ENCODE measurements around the gene WDFY1. TPM values are rescaled to one million over a fixed set of nuclear protein-coding genes. Genes with fewer than 3 reads are reported as not detected.

WDFY1 gene
- total and polyA plus RNA-seq, 9 of the 15 experiments (the other 6 are each of a cell fraction or from before 2014, with no cell fraction given), result 5.4 to 27.6 (median 17.5) TPM

GRCh38 chr2:223944166-223944702 is 901 bp downstream of the WDFY1 start:
- no peak for FAIRE-seq
- no TSS peak for BruUV-seq (replicated peaks)
- peak overlapping the region; percentile 64 for H2AFZ ChIP-seq (ENCODE audit: low read depth, low read length)
- peak overlapping the region; percentile 65 to 96 for H3K9ac ChIP-seq (ENCODE audit: insufficient read depth in 1 of 2, low read depth in 2 of 2, low read length in 2 of 2)
- H3K9me1 ChIP-seq (ENCODE audit: control insufficient read depth, insufficient read depth, low read length), result no peaks in the 10 kb centered on the region
- H3K9me3 ChIP-seq (replicated peaks; ENCODE audit: control insufficient read depth, insufficient read depth, low read depth, low read length), result peaks cover 2% of the 10 kb centered on the region; the same call in 1 of the 2 replicates
- no peaks in the 10 kb centered on the region for H4K20me1 ChIP-seq (replicated peaks; ENCODE audit: control insufficient read depth, insufficient read depth, low read length)
- no peaks in the 10 kb centered on the region for H3K27me3 ChIP-seq (ENCODE audit: control insufficient read depth in 2 of 2, insufficient read depth in 2 of 2, low read length in 2 of 2)
- H3K4me3 ChIP-seq, result peak overlapping the region; percentile 78
- peaks cover 30% of the 10 kb centered on the region for H3K79me2 ChIP-seq (ENCODE audit: control insufficient read depth, insufficient read depth, low read length)
- H3K36me3 ChIP-seq (ENCODE audit: control insufficient read depth, insufficient read depth, low read length), result no peaks in the 10 kb centered on the region; the same call in 2 of the 3 replicates
- H3K27ac ChIP-seq (ENCODE audit: extremely low read depth, low read depth, low read length), result peak overlapping the region; percentile 28; the same call in 1 of the 3 replicates
- ChIA-PET POLR2A (no interaction called here), CTCF (ENCODE audit: low intra/inter-chr PET ratio) (no interaction called here)
- peaks cover 15 to 17% of the 10 kb centered on the region in 2 experiments; a peak in 4 of 5 replicates for H3K4me1 ChIP-seq (replicated peaks in 1 of 2; ENCODE audit: control insufficient read depth in 2 of 2, insufficient read depth in 2 of 2, low read length in 2 of 2)
- intact Hi-C loops (cut with micrococcal nuclease) (no loop called here), in situ Hi-C loops (cut with MboI) (no loop called here)
- peak; percentile 37 to 46 (median 45) for DNase-seq (ENCODE audit: extremely low read depth in 1 of 4, low spot score in 3 of 4)
- peak overlapping the region; percentile 73 for H3K4me2 ChIP-seq (ENCODE audit: insufficient read depth, low read length)
- 3% methylated on average over 14 of the region's 46 CpGs for WGBS (ENCODE audit: insufficient coverage, low coverage, missing lambda C conversion rate)
- peak; percentile 75 for ATAC-seq
- TF ChIP-seq GTF2A2 (tag; IDR thresholded peaks at IDR 0.05), result no peak
- TF ChIP-seq MCM5 (IDR thresholded peaks at IDR 0.05; ENCODE audit: low read depth), result no peak
- TF ChIP-seq NEUROD1 (IDR thresholded peaks at IDR 0.05; ENCODE audit: borderline replicate concordance, low read depth, low read length, partially characterized antibody), result no peak
- TF ChIP-seq RBBP5 (IDR thresholded peaks at IDR 0.05; ENCODE audit: borderline replicate concordance, insufficient read depth, low read length, poor library complexity, severe bottlenecking), result peak; percentile 24
- TF ChIP-seq NRF1 (conservative IDR thresholded peaks at IDR 0.05 in 1 of 2, IDR thresholded peaks at IDR 0.05 in 1 of 2), result peak; percentile 34 to 41; a peak in 3 of 4 replicates
- TF ChIP-seq MED1 (CRISPR knock-in tag; IDR thresholded peaks at IDR 0.05; ENCODE audit: borderline replicate concordance), result no peak
- no peak for TF ChIP-seq ZNF12 (CRISPR knock-in tag; IDR thresholded peaks at IDR 0.05)
- 0 out of 2 replicates have a peak, but pooled peaks have one; percentile 24 for TF ChIP-seq ZNF124 (CRISPR knock-in tag; IDR thresholded peaks at IDR 0.05)
- TF ChIP-seq ZNF586 (CRISPR knock-in tag; conservative IDR thresholded peaks at IDR 0.05), result no peak
- peak; percentile 21; the same call in 1 of the 2 replicates for TF ChIP-seq CXXC5 (CRISPR knock-in tag; IDR thresholded peaks at IDR 0.05)
- TF ChIP-seq HNRNPUL1 (IDR thresholded peaks at IDR 0.05; ENCODE audit: low read length), result no peak
- peak in 1 of 2 experiments; percentile 16; a peak in 1 of 4 replicates for TF ChIP-seq MAZ (CRISPR knock-in tag; conservative IDR thresholded peaks at IDR 0.05 in 1 of 2, IDR thresholded peaks at IDR 0.05 in 1 of 2)
- no peak for TF ChIP-seq MAFF (IDR thresholded peaks at IDR 0.05; ENCODE audit: low read length)
- no peak for TF ChIP-seq JUNB (CRISPR knock-in tag; conservative IDR thresholded peaks at IDR 0.05)
- no peak for TF ChIP-seq MAFG (tag; conservative IDR thresholded peaks at IDR 0.05)
- TF ChIP-seq SIX5 (IDR thresholded peaks at IDR 0.05; ENCODE audit: borderline replicate concordance in 1 of 2, insufficient read depth in 1 of 2, low read depth in 1 of 2, low read length in 2 of 2), result no peak
- TF ChIP-seq ZMIZ1 (IDR thresholded peaks at IDR 0.05; ENCODE audit: low read depth in 2 of 2, low read length in 2 of 2), result no peak
- peak; percentile 16; the same call in 1 of the 2 replicates for TF ChIP-seq TFAP4 (CRISPR knock-in tag; IDR thresholded peaks at IDR 0.05; ENCODE audit: borderline replicate concordance)

Measured in K562 (cell line).